Liver (tissue), 3 donors: ENCODE results near the gene PRSS12.

Source experiments
- CTCF ChIP-seq: fragments of 150-350 bp; IDR thresholded peaks from 2 replicates; pipeline ENCODE4 v1.5.1; 2017; ENCODE audit warnings: improper control_type of control experiment, low read depth, low read length; ENCODE audit not compliant: missing input control
- EGR1 ChIP-seq, 2 donors: IDR thresholded peaks; 2 replicates each; pipeline ENCODE4 v1.6.1; 2016 to 2018; ENCODE audit warnings: antibody characterized with exemption in 2 of 2, low read depth in 2 of 2
- FOXA1 ChIP-seq: IDR thresholded peaks from 2 replicates; pipeline ENCODE4 v1.6.1; 2016; ENCODE audit warnings: antibody characterized with exemption
- GABPA ChIP-seq, 2 donors: IDR thresholded peaks in 1 of 2; conservative IDR thresholded peaks in 1 of 2; 2 replicates each; pipeline ENCODE4 v1.6.1; 2016; ENCODE audit warnings: antibody characterized with exemption in 2 of 2, mild to moderate bottlenecking in 1 of 2, moderate library complexity in 1 of 2
- JUND ChIP-seq, 2 donors: IDR thresholded peaks; 2 replicates each; pipeline ENCODE4 v1.6.1; 2016; ENCODE audit warnings: antibody characterized with exemption in 2 of 2
- MAX ChIP-seq: IDR thresholded peaks from 2 replicates; pipeline ENCODE4 v1.6.1; 2016; ENCODE audit warnings: antibody characterized with exemption
- RAD21 ChIP-seq, 2 donors: IDR thresholded peaks; 2 replicates each; pipeline ENCODE4 v1.6.1; 2016; ENCODE audit warnings: antibody characterized with exemption in 2 of 2, mild to moderate bottlenecking in 2 of 2
- REST ChIP-seq: IDR thresholded peaks from 2 replicates; pipeline ENCODE4 v1.6.1; 2016; ENCODE audit warnings: antibody characterized with exemption, mild to moderate bottlenecking
- RXRA ChIP-seq, 2 donors: IDR thresholded peaks; 2 replicates each; pipeline ENCODE4 v1.6.1; 2017 to 2018; ENCODE audit warnings: antibody characterized with exemption in 2 of 2, mild to moderate bottlenecking in 1 of 2
- SP1 ChIP-seq: IDR thresholded peaks from 2 replicates; pipeline ENCODE4 v1.6.1; 2018; ENCODE audit warnings: antibody characterized with exemption, mild to moderate bottlenecking
- TAF1 ChIP-seq: conservative IDR thresholded peaks from 2 replicates; pipeline ENCODE4 v1.6.1; 2016; ENCODE audit warnings: antibody characterized with exemption, mild to moderate bottlenecking
- YY1 ChIP-seq: IDR thresholded peaks from 2 replicates; pipeline ENCODE4 v1.6.1; 2016; ENCODE audit warnings: antibody characterized with exemption, mild to moderate bottlenecking
- TF ChIP-seq, protein P1 (sequence below): IDR thresholded peaks from 2 replicates; pipeline ENCODE4 v1.6.1; 2016; ENCODE audit warnings: antibody characterized with exemption
- donor health status: healthy.
- donor health status: healthy.

- no peak for TF ChIP-seq EGR1 (IDR thresholded peaks at IDR 0.05; ENCODE audit: low read depth in 2 of 2)
- TF ChIP-seq CTCF = no peak
- no peak for TF ChIP-seq YY1
- TF ChIP-seq REST = no peak
- TF ChIP-seq RXRA (IDR thresholded peaks at IDR 0.05) = no peak
- no peak for TF ChIP-seq GABPA (IDR thresholded peaks at IDR 0.05 in 1 of 2, conservative IDR thresholded peaks at IDR 0.05 in 1 of 2)
- no peak for TF ChIP-seq FOXA1
- TF ChIP-seq MAX = no peak
- TF ChIP-seq RAD21 (IDR thresholded peaks at IDR 0.05) = no peak
- no peak for TF ChIP-seq TAF1
- no peak for TF ChIP-seq JUND (IDR thresholded peaks at IDR 0.05)
- TF ChIP-seq, protein P1, sequence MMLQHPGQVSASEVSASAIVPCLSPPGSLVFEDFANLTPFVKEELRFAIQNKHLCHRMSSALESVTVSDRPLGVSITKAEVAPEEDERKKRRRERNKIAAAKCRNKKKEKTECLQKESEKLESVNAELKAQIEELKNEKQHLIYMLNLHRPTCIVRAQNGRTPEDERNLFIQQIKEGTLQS = no peak
- TF ChIP-seq SP1 = no peak
Measured at GRCh38 chr4:118381902-118382301, 29.1 kb upstream of the PRSS12 start.
